Tibial nerve (tissue), 4 donors: Measurements from ENCODE around the gene APOBEC3H. TPM values are rescaled to one million over a fixed set of nuclear protein-coding genes. Genes with fewer than 3 reads are reported as not detected.

ENCODE experiments used
- DNase-seq, 2 donors: peaks; one replicate each; pipeline ENCODE4 v3.0.0-alpha.2; 2019; ENCODE audit warnings: low spot score in 2 of 2
- H3K27ac ChIP-seq, 4 donors: fragments of 200-600 bp; sonication (generic) in 3 of 4; one replicate each; pipeline ENCODE4 v1.5.1; 2017 to 2019; ENCODE audit warnings: mild to moderate bottlenecking in 1 of 4
- H3K27me3 ChIP-seq, 2 donors: fragments of 200-600 bp; sonication (generic) in 1 of 2; one replicate each; pipeline versions ENCODE4 v1.5.1 to v1.6.0; 2017 to 2019
- H3K36me3 ChIP-seq, 3 donors: fragments of 200-600 bp; sonication (generic); one replicate each; pipeline ENCODE4 v1.5.1; 2018 to 2019
- H3K4me1 ChIP-seq, 4 donors: fragments of 200-600 bp; sonication (generic) in 3 of 4; one replicate each; pipeline ENCODE4 v1.5.1; 2017 to 2019
- H3K4me3 ChIP-seq, 4 donors: fragments of 200-600 bp; sonication (generic) in 3 of 4; one replicate each; pipeline ENCODE4 v1.5.1; 2017 to 2019; ENCODE audit warnings: mild to moderate bottlenecking in 1 of 4, moderate library complexity in 1 of 4
- H3K9me3 ChIP-seq, 4 donors: fragments of 200-600 bp; sonication (generic) in 3 of 4; one replicate each; pipeline ENCODE4 v1.5.1; 2017 to 2019
- EP300 ChIP-seq, 2 donors: sonication (generic); formaldehyde crosslinking; IDR thresholded peaks; one replicate each; pipeline ENCODE4 v1.6.1; 2017; ENCODE audit warnings: antibody characterized with exemption in 2 of 2, mild to moderate bottlenecking in 1 of 2
- POLR2A ChIP-seq, 2 donors: fragments of 450-650 bp; IDR thresholded peaks; one replicate each; pipeline ENCODE4 v1.6.1; 2017; ENCODE audit warnings: antibody characterized with exemption in 2 of 2, mild to moderate bottlenecking in 2 of 2, moderate library complexity in 2 of 2
- WGBS, 2 donors: methylation state at CpG; one replicate each; pipeline ENCODE4 v1.1.5; 2018; 5-methylcytosine and 5-hydroxymethylcytosine counted together
- total RNA-seq, 4 donors: library from RNA; depleted of rRNA; stranded (reverse); fragments of >200 nt; gene quantifications; one replicate each; pipeline ENCODE4 v1.1.0, GENCODE V29; 2016
- TF ChIP-seq, protein P1 (sequence below), 5 experiments: fragments of 200-600 bp in 3 of 5; fragments of 450-650 bp in 2 of 5; sonication (generic) in 3 of 5; IDR thresholded peaks; one replicate each; pipeline ENCODE4 v1.5.1; 2016 to 2019; ENCODE audit warnings: antibody characterized with exemption in 5 of 5, mild to moderate bottlenecking in 3 of 5, moderate library complexity in 2 of 5

Gene APOBEC3H
- total RNA-seq, 4 donors from 2014 or later, result 1.1 TPM; not detected in 3

- H3K4me1 ChIP-seq, result peaks cover 0 to 10% (median under 1%) of the 10 kb centered on the region in 4 donors
- no peak overlapping the region for H3K4me3 ChIP-seq
- H3K27me3 ChIP-seq, result no peaks in the 10 kb centered on the region
- 83 to 86% methylated on average over 20 to 23 of the region's 23 CpGs for WGBS, 2 donors
- DNase-seq, result no peak
- no peak overlapping the region for H3K27ac ChIP-seq
- TF ChIP-seq EP300 (IDR thresholded peaks at IDR 0.05) (no peak), POLR2A (IDR thresholded peaks at IDR 0.05) (no peak)
- TF ChIP-seq, protein P1, sequence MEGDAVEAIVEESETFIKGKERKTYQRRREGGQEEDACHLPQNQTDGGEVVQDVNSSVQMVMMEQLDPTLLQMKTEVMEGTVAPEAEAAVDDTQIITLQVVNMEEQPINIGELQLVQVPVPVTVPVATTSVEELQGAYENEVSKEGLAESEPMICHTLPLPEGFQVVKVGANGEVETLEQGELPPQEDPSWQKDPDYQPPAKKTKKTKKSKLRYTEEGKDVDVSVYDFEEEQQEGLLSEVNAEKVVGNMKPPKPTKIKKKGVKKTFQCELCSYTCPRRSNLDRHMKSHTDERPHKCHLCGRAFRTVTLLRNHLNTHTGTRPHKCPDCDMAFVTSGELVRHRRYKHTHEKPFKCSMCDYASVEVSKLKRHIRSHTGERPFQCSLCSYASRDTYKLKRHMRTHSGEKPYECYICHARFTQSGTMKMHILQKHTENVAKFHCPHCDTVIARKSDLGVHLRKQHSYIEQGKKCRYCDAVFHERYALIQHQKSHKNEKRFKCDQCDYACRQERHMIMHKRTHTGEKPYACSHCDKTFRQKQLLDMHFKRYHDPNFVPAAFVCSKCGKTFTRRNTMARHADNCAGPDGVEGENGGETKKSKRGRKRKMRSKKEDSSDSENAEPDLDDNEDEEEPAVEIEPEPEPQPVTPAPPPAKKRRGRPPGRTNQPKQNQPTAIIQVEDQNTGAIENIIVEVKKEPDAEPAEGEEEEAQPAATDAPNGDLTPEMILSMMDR (IDR thresholded peaks at IDR 0.05), result no peak
- H3K9me3 ChIP-seq, result no peaks in the 10 kb centered on the region
- peaks cover 0 to 12% (median 0%) of the 10 kb centered on the region in 3 donors for H3K36me3 ChIP-seq
Observed at GRCh38 chr22:39091126-39092081, 5.6 kb upstream of the APOBEC3H start.

GRCh38 chr22:39092111-39092862, 4.8 kb upstream of the APOBEC3H start:
- Histone ChIP-seq H3K27ac (no peak overlapping the region), H3K4me3 (no peak overlapping the region), H3K4me1 (peaks cover 0 to 19% (median 8%) of the 10 kb centered on the region in 4 donors), H3K27me3 (no peaks in the 10 kb centered on the region), H3K9me3 (no peaks in the 10 kb centered on the region), H3K36me3 (peaks cover 0 to 3% (median 0%) of the 10 kb centered on the region in 3 donors)
- DNase-seq, result no peak
- no peak for TF ChIP-seq EP300 (IDR thresholded peaks at IDR 0.05)
- TF ChIP-seq, protein P1 (IDR thresholded peaks at IDR 0.05), result no peak
- TF ChIP-seq POLR2A (IDR thresholded peaks at IDR 0.05), result no peak
- 70 to 73% methylated on average over 8 of the region's 8 CpGs for WGBS, 2 donors

DNA sequence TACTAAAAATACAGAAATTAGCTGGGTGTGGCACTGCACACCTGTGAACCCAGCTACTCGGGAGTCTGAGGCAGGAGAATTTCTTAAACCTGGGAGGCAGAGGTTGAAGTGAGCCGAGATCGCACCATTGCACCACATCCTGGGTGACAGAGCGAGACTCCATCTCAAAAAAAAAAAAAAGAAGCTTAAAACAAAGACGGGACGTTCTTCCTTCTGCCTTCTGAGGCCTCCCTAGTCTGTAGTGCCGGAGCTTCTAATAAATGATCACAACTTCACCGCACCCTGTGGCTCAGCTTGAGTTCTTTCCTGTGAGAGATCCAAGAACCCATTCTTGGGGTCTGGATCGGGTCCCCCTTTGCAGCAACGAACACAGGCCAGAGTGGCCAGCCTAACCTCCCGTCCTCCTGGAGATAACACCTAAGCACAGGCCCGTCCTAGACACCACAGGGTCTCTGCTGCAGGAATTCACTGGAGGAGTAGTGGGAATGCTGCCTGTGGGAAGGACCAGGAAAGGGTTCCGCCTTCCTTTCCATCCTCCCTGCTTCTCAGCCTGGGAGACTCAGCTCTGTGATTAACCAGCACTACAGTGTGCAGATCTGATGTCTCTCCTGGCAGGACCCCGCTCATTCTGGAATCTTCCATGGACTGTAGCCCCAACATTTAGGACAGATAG, 2.2 kb upstream of the APOBEC3H start:
- Histone ChIP-seq H3K9me3 (no peaks in the 10 kb centered on the region), H3K4me1 (peaks cover 0 to 35% (median 19%) of the 10 kb centered on the region in 4 donors), H3K4me3 (no peak overlapping the region), H3K27ac (no peak overlapping the region), H3K27me3 (no peaks in the 10 kb centered on the region), H3K36me3 (no peaks in the 10 kb centered on the region)
- DNase-seq, result no peak
- TF ChIP-seq, protein P1 (IDR thresholded peaks at IDR 0.05), result no peak
- TF ChIP-seq EP300 (IDR thresholded peaks at IDR 0.05) (no peak), POLR2A (IDR thresholded peaks at IDR 0.05) (no peak)
- 90% methylated on average over 14 of the region's 14 CpGs for WGBS, 2 donors

GRCh38 chr22:39095971-39096370, 1.1 kb upstream of the APOBEC3H start:
- peaks cover 0 to 35% (median 21%) of the 10 kb centered on the region in 4 donors for H3K4me1 ChIP-seq
- H3K27me3 ChIP-seq, result no peaks in the 10 kb centered on the region
- no peak for DNase-seq
- H3K9me3 ChIP-seq, result no peaks in the 10 kb centered on the region
- H3K4me3 ChIP-seq, result no peak overlapping the region
- TF ChIP-seq, protein P1 (IDR thresholded peaks at IDR 0.05), result no peak
- TF ChIP-seq POLR2A (IDR thresholded peaks at IDR 0.05) (no peak), EP300 (IDR thresholded peaks at IDR 0.05) (no peak)
- WGBS, 2 donors, result 85 to 93% methylated on average over 2 to 3 of the region's 3 CpGs
- no peaks in the 10 kb centered on the region for H3K36me3 ChIP-seq
- H3K27ac ChIP-seq, result peak overlapping the region in 1 of 4 donors; percentile 66
